OCI-LY7 (cell line): ENCODE results near the gene NAALADL2.

Experiments used
- CTCF ChIP-seq: fragments of 200-600 bp; sonication (generic); conservative IDR thresholded peaks from 2 replicates; pipeline ENCODE4 v1.5.1; 2014; ENCODE audit warnings: mild to moderate bottlenecking, antibody characterized with exemption, low read length, moderate library complexity, mixed read lengths
- EZH2phosphoT487 ChIP-seq: fragments of 200-600 bp; sonication (generic); IDR thresholded peaks from 2 replicates; pipeline ENCODE4 v1.6.1; 2018; ENCODE audit warnings: low read depth, borderline replicate concordance, mild to moderate bottlenecking, mixed run types, antibody characterized with exemption, low read length, moderate library complexity, mixed read lengths

- TF ChIP-seq CTCF (no peak), EZH2phosphoT487 (no peak)
These were observed 911.3 kb downstream of the NAALADL2 start for GRCh38 chr3:175770426-175770825.
